Uterus (tissue), 4 donors: ENCODE measurements around the gene TMEM88. TPM values are rescaled to one million over a fixed set of nuclear protein-coding genes. Genes with fewer than 3 reads are reported as not detected.

ENCODE experiments used
- DNase-seq, 2 donors: peaks; one replicate each; pipeline ENCODE4 v3.0.0-alpha.2; 2019 to 2020
- H3K27ac ChIP-seq, 2 donors: fragments of 200-600 bp; sonication (generic); 1 replicate in 1 of 2; 2 replicates in 1 of 2; pipeline ENCODE4 v1.5.1; 2016 to 2018
- H3K27me3 ChIP-seq, 2 donors: fragments of 200-600 bp; sonication (generic); one replicate each; pipeline ENCODE4 v1.5.1; 2018 to 2019; ENCODE audit warnings: control low read depth in 1 of 2
- H3K36me3 ChIP-seq, 2 donors: fragments of 200-600 bp; sonication (generic); one replicate each; pipeline ENCODE4 v1.5.1; 2019; ENCODE audit warnings: control low read depth in 1 of 2
- H3K4me1 ChIP-seq, 2 donors: fragments of 200-600 bp; sonication (generic); one replicate each; pipeline ENCODE4 v1.5.1; 2018 to 2019; ENCODE audit warnings: control low read depth in 1 of 2
- H3K4me3 ChIP-seq, 2 donors: fragments of 200-600 bp; sonication (generic); 1 replicate in 1 of 2; 2 replicates in 1 of 2; pipeline ENCODE4 v1.5.1; 2018 to 2019; ENCODE audit warnings: mild to moderate bottlenecking in 1 of 2
- H3K9me3 ChIP-seq, 2 donors: fragments of 200-600 bp; sonication (generic); one replicate each; pipeline ENCODE4 v1.5.1; 2019; ENCODE audit warnings: control low read depth in 1 of 2
- CTCF ChIP-seq, 4 experiments: fragments of 200-600 bp in 2 of 4; fragments of 450-650 bp in 2 of 4; sonication (generic) in 2 of 4; IDR thresholded peaks; one replicate each; pipeline ENCODE4 v1.5.1; 2016 to 2019; ENCODE audit warnings: antibody characterized with exemption in 4 of 4, mild to moderate bottlenecking in 2 of 4, moderate library complexity in 1 of 4
- POLR2A ChIP-seq, 2 donors: fragments of 450-650 bp; IDR thresholded peaks; one replicate each; pipeline ENCODE4 v1.6.1; 2016; ENCODE audit warnings: antibody characterized with exemption in 2 of 2, mild to moderate bottlenecking in 1 of 2, moderate library complexity in 1 of 2
- intact Hi-C: fragments of 100-400 bp; cut with DNase I; formaldehyde crosslinking; loops from one replicate; pipeline ENCODE4 v1.15.1; 2023; ENCODE audit warnings: low total_unique reads
- total RNA-seq, 4 donors: library from RNA; depleted of rRNA in 3 of 4; stranded (reverse); fragments of >200 nt in 3 of 4; gene quantifications; one replicate each; pipeline versions ENCODE4 v1.1.0 to v1.2.4, GENCODE V29; 2014 to 2023
- donor health status: DM: yes; HTN: yes; CAD: no.

TMEM88 gene
- total RNA-seq, 4 donors from 2014 or later: 7.3 to 68.1 (median 28.1) TPM

GRCh38 chr17:7856811-7857712, 2.2 kb downstream of the TMEM88 start, which contains the start of gene NAA38:
TSS of gene NAA38 (minus strand) at chr17:7857559. CDS start at chr17:7857463, 96 bp downstream.
- Histone ChIP-seq H3K4me3 (peak within 1 kb of the TSS; percentile 58 to 80), H3K9me3 (no peaks in the 10 kb centered on the region), H3K27me3 (no peaks in the 10 kb centered on the region), H3K4me1 (peaks cover 0 to 9% of the 10 kb centered on the region in 2 donors), H3K27ac (peak within 1 kb of the TSS; percentile 90 to 98), H3K36me3 (no peaks in the 10 kb centered on the region)
- TF ChIP-seq POLR2A (IDR thresholded peaks at IDR 0.05) (peak in 1 of 2 donors; percentile 64), CTCF (IDR thresholded peaks at IDR 0.05) (peak; percentile 67 to 77 (median 72))
- intact Hi-C loops: no loop called here
- DNase-seq: peak; percentile 96 to 99

GRCh38 chr17:7857713-7858521, 3.1 kb downstream of the TMEM88 start, which contains the start of gene CYB5D1:
TSS of gene CYB5D1 (plus strand) at chr17:7858003. CDS start at chr17:7858135, 132 bp downstream.
- Histone ChIP-seq H3K4me1 (peaks cover 0 to 9% of the 10 kb centered on the region in 2 donors), H3K36me3 (no peaks in the 10 kb centered on the region), H3K27me3 (no peaks in the 10 kb centered on the region), H3K4me3 (peak within 1 kb of the TSS; percentile 58 to 80), H3K9me3 (no peaks in the 10 kb centered on the region), H3K27ac (peak within 1 kb of the TSS; percentile 90 to 98)
- intact Hi-C loops: no loop called here
- peak; percentile 43 to 56 for TF ChIP-seq POLR2A (IDR thresholded peaks at IDR 0.05)
- peak in 1 of 4 experiments; percentile 23 for TF ChIP-seq CTCF (IDR thresholded peaks at IDR 0.05)
- DNase-seq: peak; percentile 90 to 96

GRCh38 chr17:7858522-7858810, 3.6 kb downstream of the TMEM88 start:
- intact Hi-C loops: no loop called here
- no peaks in the 10 kb centered on the region for H3K36me3 ChIP-seq
- H3K4me3 ChIP-seq: peak overlapping the region; percentile 58 to 80
- peak overlapping the region; percentile 90 to 98 for H3K27ac ChIP-seq
- peaks cover 0 to 9% of the 10 kb centered on the region in 2 donors for H3K4me1 ChIP-seq
- H3K9me3 ChIP-seq: no peaks in the 10 kb centered on the region
- DNase-seq: peak; percentile 43
- no peaks in the 10 kb centered on the region for H3K27me3 ChIP-seq
- TF ChIP-seq POLR2A (IDR thresholded peaks at IDR 0.05) (no peak), CTCF (IDR thresholded peaks at IDR 0.05) (peak in 3 of 4 experiments; percentile 22 to 36 (median 28))

- Histone ChIP-seq H3K4me3 (no peak overlapping the region), H3K4me1 (peaks cover 0 to 9% of the 10 kb centered on the region in 2 donors), H3K36me3 (no peaks in the 10 kb centered on the region), H3K27ac (peak overlapping the region in 1 of 2 donors; percentile 98), H3K9me3 (no peaks in the 10 kb centered on the region), H3K27me3 (no peaks in the 10 kb centered on the region)
- intact Hi-C loops: no loop called here
- TF ChIP-seq POLR2A (IDR thresholded peaks at IDR 0.05) (no peak), CTCF (IDR thresholded peaks at IDR 0.05) (no peak)
- DNase-seq: no peak
Observed at GRCh38 chr17:7859028-7859427, 4.2 kb downstream of the TMEM88 start.
